SK-N-SH (cell line): Measurements from ENCODE around the gene SNX33.

Experiments
- CTCF ChIP-seq: fragments of 200-600 bp; sonication (generic); IDR thresholded peaks from 2 replicates; pipeline ENCODE4 v1.6.1; 2017; ENCODE audit warnings: antibody characterized with exemption, mild to moderate bottlenecking, moderate library complexity
- EP300 ChIP-seq, 2 experiments: IDR thresholded peaks; 2 replicates each; pipeline versions ENCODE4 v1.4.0 to v1.6.1; 2012; ENCODE audit warnings: borderline replicate concordance in 1 of 2, low read depth in 1 of 2, low read length in 1 of 2
- EZH2phosphoT487 ChIP-seq: fragments of 200-600 bp; sonication (generic); IDR thresholded peaks from 2 replicates; pipeline ENCODE4 v1.6.1; 2017; ENCODE audit warnings: low read depth, mixed run types, mild to moderate bottlenecking, antibody characterized with exemption, moderate library complexity, borderline replicate concordance
- MXI1 ChIP-seq: IDR thresholded peaks from 2 replicates; pipeline ENCODE4 v1.6.1; 2012; ENCODE audit warnings: mild to moderate bottlenecking, low read depth, low read length, improper control_type of control experiment
- NRF1 ChIP-seq: IDR thresholded peaks from 2 replicates; pipeline ENCODE4 v1.6.1; 2012; ENCODE audit warnings: low read depth, mild to moderate bottlenecking, low read length
- REST ChIP-seq: IDR thresholded peaks from 2 replicates; pipeline ENCODE4 v1.6.1; 2012; ENCODE audit warnings: mild to moderate bottlenecking, low read depth, low read length, moderate library complexity
- RFX5 ChIP-seq: IDR thresholded peaks from 2 replicates; pipeline ENCODE4 v1.6.1; 2012; ENCODE audit warnings: mild to moderate bottlenecking, improper control_type of control experiment, low read length
- USF2 ChIP-seq: fragments of 150-350 bp; IDR thresholded peaks from 2 replicates; pipeline ENCODE4 v1.6.1; 2017; ENCODE audit warnings: antibody characterized with exemption, low read length, low read depth, borderline replicate concordance
- YY1 ChIP-seq: IDR thresholded peaks from 2 replicates; pipeline ENCODE4 v1.4.0; 2012; ENCODE audit warnings: low read depth, mild to moderate bottlenecking
- ZBTB33 ChIP-seq: IDR thresholded peaks from 2 replicates; pipeline ENCODE4 v1.4.0; 2012; ENCODE audit warnings: low read depth, borderline replicate concordance

GRCh38 chr15:75685195-75685594 lies 37.5 kb downstream of the SNX33 start:
- TF ChIP-seq YY1 (no peak), NRF1 (no peak), CTCF (no peak), EP300 (IDR thresholded peaks at IDR 0.05; ENCODE audit: borderline replicate concordance in 1 of 2, low read depth in 1 of 2, low read length in 1 of 2) (no peak), USF2 (no peak), MXI1 (no peak), EZH2phosphoT487 (no peak), ZBTB33 (no peak), REST (no peak), RFX5 (no peak)
